Mucosa of gallbladder (tissue), 1 donor: ENCODE data around the gene PDHX. TPM values are rescaled to one million over a fixed set of nuclear protein-coding genes. Genes with fewer than 3 reads are reported as not detected.
A peak's percentile ranks its signal among the peaks of the same experiment; 100 is the strongest.

Experiments
- DNase-seq: peaks from one replicate; pipeline ENCODE4 v3.0.0-alpha.2; 2020; ENCODE audit warnings: low spot score
- total RNA-seq: library from RNA; stranded (reverse); gene quantifications from one replicate; pipeline ENCODE4 v1.2.1, GENCODE V29; 2021
- donor health status: DM: no; HTN: no; CAD: no.

The PDHX gene
- total RNA-seq, 1 donor from 2014 or later: 40.4 TPM

DNA sequence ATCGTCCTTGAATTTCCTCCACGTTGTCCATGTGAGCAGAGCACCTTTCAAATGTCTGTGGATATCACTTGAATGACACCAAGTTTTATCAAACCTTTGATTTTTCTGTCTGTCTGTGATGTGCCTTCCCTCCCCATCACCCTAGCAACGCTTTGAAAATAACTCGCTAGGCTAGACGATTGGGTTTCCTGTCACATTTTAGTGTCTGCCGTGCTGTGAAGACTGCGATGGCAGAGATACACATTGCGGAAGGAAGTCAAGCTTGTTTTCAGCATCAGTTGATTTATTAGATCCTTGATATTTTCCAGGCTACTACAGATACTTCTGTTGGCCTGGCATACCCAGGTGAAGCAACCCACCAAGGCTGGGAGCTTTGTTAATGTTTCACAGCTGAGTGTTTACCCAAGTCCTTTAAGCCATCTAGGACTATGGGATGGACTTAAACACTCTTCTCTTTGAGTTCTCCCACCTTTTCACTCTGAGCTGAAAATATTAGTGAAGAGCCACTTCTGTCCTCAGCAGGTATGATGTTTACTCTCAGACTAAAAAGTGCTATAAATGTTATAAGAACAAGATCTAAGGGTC, 128.9 kb downstream of the PDHX start:
- peak; percentile 48 for DNase-seq

Other genes with a start within 250 kb of the PDHX start
- gene APIP, start 239 bp upstream of the PDHX start, total RNA-seq: 48.8 TPM
- gene CD44, start 222.6 kb downstream of the PDHX start, total RNA-seq: 356 TPM